ENCODE measurements around the gene TUBAL3. TPM values are rescaled to one million over a fixed set of nuclear protein-coding genes. Genes with fewer than 3 reads are reported as not detected.

Gene TUBAL3
- not detected in 2 replicates for total RNA-seq

DNA sequence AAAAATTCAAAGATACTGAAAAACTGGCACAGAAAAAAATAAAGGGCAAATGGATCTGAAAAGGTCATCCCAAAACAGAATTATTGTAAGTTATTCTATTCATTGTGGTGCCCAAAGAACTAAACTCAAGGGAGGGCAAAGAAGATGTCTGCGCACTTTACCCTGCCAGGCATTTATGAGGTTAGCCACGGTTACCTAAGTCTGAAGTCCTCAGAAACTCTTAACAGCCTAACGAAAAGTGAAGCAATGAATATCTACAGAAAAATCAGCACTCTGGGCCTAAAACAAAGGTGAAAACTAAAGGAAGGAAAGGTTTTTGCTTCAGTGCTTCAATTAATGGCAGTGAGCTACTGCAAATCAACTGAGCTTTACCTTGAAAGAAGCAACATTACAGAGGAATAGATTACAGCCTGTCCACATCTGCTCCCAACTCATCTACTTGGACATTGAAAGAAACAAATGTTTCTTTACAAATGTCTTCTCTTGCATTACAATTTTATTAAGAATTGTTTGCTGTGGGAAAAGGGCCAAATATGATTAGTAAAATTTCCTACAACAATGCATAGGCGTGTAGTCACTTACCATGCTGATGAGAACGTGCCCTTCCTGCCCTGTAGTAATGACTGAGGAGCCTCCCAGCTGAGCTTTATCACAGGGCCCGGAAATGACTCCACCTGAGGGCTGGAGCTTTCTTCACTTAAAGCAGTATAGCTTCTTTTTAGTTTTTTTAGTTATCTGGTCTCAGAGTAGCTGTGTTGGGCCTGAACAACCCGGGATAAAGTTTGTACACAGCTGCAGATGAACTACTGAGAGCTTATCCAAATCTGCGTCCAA, at the start of gene TUBAL3:
Gene TUBAL3 (minus strand): TSS at position 621 of the 834 bp plus-strand sequence. CDS start 36 bp downstream, at position 585.

GRCh38 chr10:5412277-5412941, 7.8 kb upstream of the TUBAL3 start, which contains the start of gene NET1:
NET1 (plus strand) TSS chr10:5412557; CDS start chr10:5412693, 136 bp downstream.

DNA sequence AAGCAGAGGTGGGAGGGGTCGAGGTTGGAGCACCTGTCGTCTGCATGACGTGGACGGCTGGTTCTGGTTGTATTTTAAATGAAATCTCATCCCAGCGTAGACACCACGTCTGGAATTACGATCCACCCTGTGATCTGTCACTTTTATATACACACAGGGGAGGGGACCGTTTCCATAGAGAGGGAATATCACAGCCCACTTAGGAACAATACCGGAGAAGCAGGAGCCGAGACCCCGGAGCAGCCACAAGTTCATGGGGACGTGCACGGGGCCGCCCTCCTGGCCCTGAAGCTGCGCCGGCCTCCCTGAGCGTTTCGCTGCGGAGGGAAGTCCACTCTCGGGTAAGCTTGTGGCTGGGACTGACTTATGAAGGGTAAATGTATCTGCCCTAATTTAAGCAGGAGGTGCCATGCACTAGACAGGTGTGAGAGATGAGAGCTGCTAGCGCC, 39.7 kb downstream of the TUBAL3 start, which contains the start of gene UCN3:
Gene UCN3 (plus strand): TSS at position 77 of the 449 bp plus-strand sequence. CDS start 8,755 bp downstream, outside the sequence.

Other genes with a start within 250 kb of the TUBAL3 start
- not detected in 2 replicates for gene AKR1C8, start 219.7 kb downstream of the TUBAL3 start, total RNA-seq
- gene AKR1C4, start 208.0 kb downstream of the TUBAL3 start, total RNA-seq: not detected in 2 replicates
- not detected in 2 replicates for gene UCN3, start 39.9 kb downstream of the TUBAL3 start, total RNA-seq
- 9.6 and 51.8 TPM in 2 replicates for gene NET1, start 7.7 kb upstream of the TUBAL3 start, total RNA-seq
- gene CALML5, start 94.7 kb upstream of the TUBAL3 start, total RNA-seq: not detected in 2 replicates
- not detected in 2 replicates for gene CALML3, start 120.1 kb upstream of the TUBAL3 start, total RNA-seq